NCI-H526 (cell line): ENCODE results near the gene ADARB2.
A peak's percentile ranks its signal among the peaks of the same experiment; 100 is the strongest.

Experiments
- DNase-seq, 2 experiments: peaks; one replicate each; lab custom pipeline; 2025; lab: John Stamatoyannopoulos, UW

ADARB2 gene

DNA sequence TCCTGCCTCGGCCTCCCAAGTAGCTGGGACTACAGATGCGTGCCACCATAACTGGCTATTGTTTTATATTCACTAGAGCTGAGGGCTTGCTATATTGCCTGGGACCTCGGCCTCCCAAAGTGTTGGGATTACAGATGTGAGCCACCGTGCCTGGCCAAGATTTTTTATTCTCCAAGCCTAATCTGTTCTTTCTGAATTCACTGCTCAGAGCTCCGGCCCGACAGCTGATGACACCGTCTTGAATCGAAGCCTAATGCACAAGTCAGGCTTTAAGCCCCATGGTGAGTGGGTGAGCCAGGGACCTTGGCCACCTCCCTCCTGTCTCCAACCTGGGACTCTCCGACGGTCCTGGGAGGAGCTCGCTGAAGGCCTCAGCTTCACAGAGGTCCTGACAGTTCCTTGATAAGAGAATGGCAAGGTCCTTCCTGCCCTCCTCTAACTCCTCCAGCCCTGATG is 342.3 kb downstream of the ADARB2 start:
- DNase-seq: no peak

GRCh38 chr10:1394155-1394912 is 343.0 kb downstream of the ADARB2 start:
- DNase-seq: no peak

GRCh38 chr10:1393481-1393880 is 343.8 kb downstream of the ADARB2 start:
- DNase-seq: no peak

GRCh38 chr10:1392127-1392526 is 345.2 kb downstream of the ADARB2 start:
- DNase-seq: no peak

- no peak for DNase-seq
Observed at GRCh38 chr10:1390200-1390599, 347.1 kb downstream of the ADARB2 start.

DNA sequence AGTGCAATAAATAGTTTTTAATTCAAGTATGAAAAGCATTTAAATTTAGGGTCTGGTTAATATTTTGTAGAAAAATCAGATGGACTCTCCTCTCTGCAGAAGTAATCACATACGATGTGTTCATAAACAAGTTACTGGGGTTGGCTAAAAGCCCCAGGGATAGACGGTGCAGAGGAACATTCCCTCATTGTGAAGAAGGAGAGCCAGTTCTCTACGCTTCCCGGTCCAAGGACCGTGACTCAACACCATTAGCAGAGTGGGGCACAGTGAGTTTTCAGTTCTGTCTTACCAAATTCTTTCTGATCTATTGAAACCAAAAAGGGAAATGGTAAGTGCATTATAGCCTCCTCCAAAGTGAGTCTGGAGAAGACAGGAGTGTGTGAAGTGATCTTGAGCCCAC is 353.3 kb downstream of the ADARB2 start:
- no peak for DNase-seq

DNA sequence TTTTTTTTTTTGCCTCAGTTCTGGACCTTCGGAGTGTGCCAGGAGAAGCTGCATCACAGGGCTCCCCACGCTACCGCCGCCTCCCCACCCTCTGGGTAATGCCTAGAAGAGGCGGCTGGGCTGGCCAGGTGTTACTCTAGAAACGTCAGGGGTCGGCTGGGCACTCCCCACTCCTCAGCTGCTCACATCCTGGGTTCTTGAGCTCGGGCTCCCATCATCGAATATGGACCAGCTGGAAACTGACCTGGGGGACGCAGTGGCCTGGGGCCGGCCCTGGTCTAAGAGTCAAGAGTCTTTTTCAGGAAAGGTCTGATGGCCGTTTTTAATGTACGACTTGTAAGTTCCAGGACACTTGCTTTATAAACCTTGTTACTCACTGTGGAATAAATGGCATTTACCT is 354.6 kb downstream of the ADARB2 start:
- no peak for DNase-seq

GRCh38 chr10:1381339-1381738 is 356.0 kb downstream of the ADARB2 start:
- no peak for DNase-seq

GRCh38 chr10:1380088-1380671 is 357.1 kb downstream of the ADARB2 start:
- no peak for DNase-seq

- DNase-seq: peak in 1 of 2 experiments; percentile 10
Observed at GRCh38 chr10:1379601-1380000, 357.7 kb downstream of the ADARB2 start.

- DNase-seq: no peak
Observed at GRCh38 chr10:1378473-1378872, 358.9 kb downstream of the ADARB2 start.

DNA sequence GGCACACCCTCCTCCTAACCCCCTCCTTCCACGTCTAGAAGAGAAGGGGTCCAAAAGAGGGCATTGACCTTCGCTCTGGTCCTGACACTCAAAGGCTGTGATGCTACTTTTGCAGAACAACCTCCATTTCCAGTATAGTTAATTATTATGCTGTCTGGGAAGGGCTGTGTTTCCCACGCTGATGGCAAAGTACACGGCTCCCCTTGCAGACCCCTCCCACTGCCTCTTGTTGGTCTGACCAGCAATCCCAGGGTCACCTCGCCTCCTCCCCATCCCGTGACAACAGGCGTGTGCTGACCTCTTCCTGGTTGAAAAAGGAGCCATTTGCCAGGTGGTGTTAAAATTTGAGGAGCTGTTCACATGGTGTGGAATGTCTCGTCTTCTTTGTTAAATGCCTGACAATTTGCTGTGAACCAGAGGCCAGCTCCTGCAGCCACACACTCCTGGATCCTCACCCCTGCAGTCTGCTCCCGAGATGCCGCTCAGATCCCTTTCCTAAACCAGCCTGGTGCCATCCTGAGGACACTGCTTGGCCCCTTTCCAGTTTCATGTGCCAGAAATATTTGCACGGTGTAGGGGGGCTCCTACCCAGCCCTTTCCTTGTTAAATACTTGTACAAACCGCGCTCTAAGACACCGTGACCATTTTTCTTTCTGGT is 359.5 kb downstream of the ADARB2 start:
- no peak for DNase-seq

GRCh38 chr10:1377231-1377630 is 360.1 kb downstream of the ADARB2 start:
- no peak for DNase-seq

DNA sequence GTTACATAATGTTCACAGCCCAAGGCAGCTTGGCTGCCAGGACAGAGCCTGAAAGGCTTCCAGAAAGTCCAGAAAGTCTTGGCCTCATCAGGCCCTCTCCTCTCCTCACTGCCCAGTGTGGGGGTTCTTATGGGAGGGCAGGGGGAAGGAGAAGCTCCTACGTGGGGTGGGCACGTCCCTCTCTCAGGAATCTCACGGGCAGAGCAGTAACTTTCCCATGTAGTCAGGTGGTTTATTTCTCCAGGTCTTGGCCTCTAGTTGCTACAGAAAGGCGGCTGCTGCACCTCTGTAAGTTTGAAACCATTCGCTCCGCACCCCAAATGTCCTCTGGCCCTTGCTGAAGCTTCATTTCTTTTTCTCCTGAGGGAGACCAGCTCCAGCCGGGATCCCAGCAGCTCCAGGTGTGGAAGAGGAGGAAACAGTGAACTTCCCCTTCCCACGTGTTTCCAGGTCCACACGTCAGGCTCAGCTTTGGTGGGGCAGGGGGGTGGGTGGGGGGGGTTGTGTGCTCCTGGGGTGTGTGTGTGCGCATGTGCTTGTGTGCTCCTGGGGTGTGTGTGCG is 360.9 kb downstream of the ADARB2 start:
- DNase-seq: no peak

- DNase-seq: no peak
Observed at GRCh38 chr10:1375346-1376170, 361.8 kb downstream of the ADARB2 start.

DNA sequence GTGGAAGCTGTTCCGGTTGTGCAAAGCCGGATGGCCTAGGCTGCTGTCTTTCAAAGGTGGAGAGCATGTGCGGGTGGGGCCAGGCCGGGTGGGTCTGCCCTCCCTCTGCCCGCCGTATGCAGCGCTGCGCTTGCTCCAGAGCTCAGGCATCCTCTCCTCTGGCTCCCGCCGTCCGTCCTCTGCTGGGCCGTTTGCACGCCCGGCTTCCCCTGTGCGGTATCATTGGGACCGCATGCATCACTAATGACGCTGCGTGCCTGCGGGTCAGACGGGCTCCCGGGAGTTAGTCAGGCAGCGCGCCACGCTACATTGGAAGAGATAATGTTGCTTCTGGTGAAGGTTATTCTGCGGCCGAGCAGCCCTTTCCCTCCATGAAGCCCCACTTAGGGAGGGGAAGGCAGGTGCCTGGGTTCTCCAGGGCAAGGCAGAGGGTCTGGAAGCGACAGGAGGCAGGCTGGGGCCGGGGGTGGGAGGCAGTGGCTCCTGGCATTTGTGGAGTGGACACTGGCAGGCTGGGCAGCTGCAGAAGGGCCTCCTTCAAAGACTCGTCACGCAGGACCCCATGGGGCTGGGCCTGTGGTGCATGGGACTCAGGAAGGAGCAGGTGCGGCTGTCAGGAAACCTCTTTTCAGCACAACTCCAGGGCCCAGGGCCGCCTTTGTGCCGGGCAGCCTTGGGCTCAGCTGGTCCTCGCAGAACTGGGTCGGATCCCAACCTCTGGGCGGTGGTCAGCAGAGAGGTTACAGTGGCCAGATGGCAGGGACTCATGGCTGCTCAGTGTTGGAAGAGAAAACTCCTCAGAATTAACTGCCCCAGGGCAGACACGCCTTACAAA is 362.6 kb downstream of the ADARB2 start:
- DNase-seq: no peak

- DNase-seq: no peak
Observed at GRCh38 chr10:1373287-1373686, 364.0 kb downstream of the ADARB2 start.

- no peak for DNase-seq
Observed at GRCh38 chr10:1372212-1372611, 365.1 kb downstream of the ADARB2 start.

DNA sequence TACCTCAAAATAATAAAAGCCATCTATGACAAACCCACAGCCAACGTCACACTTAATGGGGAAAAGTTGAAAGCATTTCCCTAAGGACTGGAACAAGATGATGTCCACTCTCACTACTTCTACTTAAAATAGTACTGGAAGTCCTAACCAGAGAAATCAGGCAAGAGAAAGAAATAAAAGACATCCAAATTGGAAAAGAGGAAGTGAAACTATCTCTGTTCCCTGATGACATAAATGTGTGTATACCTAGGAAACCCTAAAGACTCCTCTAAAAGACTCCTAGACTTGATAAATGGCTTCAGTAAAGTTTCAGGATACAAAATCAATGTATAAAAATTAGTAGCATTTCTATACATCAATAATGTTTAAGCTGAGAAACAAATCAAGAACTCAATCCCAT is 367.0 kb downstream of the ADARB2 start:
- no peak for DNase-seq

DNA sequence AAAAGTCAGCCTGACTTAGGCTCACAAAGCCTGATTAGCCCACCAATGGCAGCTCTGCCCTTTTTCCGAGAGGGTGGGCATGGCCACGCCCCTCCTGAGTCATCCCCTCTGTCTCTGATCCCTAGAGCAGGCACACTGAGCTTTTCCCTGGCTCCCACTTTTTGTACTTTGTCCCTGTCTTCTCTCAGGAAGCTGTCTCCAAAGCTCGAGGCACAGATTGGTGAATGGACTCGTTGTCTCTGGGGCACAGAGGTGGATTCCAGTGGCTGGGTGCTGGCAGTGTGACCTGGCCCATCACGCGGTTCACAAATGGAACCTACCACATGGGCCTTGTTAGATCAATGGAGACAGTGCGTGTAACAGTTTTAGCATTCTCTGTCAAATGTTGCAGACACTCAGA is 367.7 kb downstream of the ADARB2 start:
- no peak for DNase-seq

- no peak for DNase-seq
Observed at GRCh38 chr10:1369197-1369596, 368.1 kb downstream of the ADARB2 start.
